ENCODE data around the gene GSAP.
"Not testable (repeated sequence)": the region's sequence is repeated elsewhere in the genome, so short reads cannot be mapped to it uniquely, and the experiment has no call there.

GSAP gene

DNA sequence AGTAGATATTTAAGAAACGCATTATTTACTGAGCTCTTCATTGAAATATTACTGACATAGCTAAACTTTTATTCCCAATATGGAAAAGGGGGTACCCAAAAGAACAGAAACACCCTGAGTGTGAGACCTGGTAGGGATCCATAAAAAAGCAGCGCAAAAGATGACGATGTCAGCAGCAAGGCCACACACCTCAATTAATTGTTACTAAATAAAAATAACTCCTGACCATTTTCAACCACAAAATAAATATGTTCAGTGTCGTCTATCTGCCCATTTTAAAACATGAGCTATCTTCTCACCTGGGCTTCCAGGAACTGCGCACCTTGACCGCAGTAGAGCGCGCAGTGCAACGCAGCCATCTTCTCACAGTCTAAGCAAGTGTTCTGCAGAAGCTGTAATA is 61.2 kb downstream of the GSAP start:
- DNase-seq, result no peak

DNA sequence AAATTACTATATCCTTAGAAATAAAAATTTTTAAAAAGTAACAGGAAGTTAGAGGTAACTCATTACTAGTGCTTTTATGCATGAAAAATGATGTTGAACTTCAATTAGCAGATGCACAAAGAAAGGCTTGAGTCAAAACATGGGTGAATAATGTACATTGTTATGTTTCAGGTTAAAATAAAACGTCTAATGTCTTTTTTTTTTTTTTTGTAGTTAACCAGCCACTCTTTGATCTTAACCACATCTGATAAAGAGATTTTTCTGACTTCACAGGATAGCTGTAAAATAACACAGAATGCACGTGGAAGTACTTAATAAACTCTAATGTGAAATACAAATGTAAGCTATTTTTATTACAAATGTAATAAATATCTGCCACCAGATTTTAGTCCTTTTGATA is 61.7 kb downstream of the GSAP start:
- no peak for DNase-seq

DNA sequence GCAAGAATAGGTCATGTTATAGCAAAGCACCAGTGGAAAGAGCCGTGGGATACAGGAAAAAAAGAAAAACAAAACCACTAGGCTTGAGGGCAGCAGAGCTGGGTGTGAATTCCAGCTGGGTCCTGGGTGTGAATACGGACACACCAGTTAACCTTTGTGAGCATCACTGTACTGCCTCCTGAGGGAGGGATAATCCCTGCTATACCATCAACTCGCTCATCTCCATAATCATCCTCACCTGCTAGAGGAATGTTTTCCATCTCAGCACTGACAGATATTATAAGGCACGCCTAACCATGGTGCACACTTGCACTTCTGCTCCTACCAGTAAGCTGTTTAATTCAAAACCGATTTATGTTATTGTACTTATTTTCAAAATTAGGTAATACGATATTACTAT is 62.2 kb downstream of the GSAP start:
- no peak for DNase-seq

DNA sequence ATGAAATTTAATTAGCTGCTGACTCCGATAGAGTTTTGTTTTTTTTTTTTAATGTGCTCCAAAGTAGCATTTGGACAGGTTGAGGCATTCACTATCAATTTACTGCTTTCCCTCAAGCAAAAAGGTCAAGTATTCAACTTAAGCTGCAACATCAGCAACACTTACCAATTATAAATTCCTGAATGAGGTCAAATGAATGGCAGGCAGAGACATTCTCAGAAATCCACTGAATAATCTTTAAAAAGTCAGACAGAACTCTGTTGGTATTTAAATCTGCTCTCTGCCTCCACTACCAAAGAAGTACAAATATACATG is 62.8 kb downstream of the GSAP start:
- no peak for DNase-seq

DNA sequence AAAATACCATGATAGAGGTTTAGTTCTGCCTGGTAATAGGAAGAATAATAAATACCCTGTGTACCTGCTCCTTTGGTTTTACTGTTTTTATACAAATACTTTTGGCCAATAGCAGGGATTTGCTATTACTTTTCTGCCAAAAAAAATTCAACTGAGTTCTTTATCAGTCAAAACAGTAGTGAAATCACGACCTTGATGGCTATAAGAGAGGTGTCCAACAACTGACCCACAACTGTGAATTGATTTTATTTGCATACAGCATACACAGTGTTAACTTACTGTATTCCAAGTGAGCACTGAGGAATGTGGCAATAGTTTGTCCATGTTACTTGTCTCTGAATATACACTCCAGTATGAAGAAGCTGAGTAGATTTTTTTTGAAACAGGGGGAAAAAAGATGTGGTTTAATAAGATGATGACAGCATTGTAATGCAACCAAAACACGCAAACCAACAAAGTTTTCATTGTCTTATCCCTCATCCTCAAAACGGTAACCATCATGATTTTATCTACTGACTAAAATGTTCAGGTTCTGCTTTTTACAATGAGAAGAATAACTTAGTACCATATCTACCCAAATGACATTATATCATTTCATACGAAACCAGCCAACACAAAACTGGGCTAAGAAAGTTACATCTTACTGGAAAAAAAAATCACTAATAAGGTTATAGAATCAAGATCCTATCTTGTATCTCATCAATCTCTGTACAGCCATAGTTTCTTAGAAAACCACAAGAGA is 63.3 kb downstream of the GSAP start:
- DNase-seq, result no peak

DNA sequence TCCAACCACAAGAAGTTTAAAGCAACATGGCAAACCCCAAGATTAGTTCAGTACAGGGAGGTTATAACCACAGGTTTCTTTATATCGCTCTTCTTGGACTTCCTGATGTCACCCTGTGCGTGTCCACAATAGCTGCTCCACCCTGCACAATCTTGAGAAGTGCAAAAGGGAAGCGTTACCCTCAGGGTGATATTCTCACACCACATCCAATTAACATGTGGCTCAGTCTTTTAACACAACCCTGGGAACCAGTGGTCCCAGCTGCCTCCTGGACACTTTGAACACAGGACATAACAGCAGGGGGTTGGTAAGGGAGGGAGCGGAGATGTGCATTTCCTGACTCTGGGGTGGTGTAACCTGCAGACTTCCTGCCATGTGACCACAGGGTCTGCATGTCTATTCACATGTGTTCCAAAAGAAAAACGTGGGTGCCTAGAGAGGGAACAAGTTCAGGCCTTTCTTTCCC is 64.6 kb downstream of the GSAP start:
- peak; percentile 30 for DNase-seq

DNA sequence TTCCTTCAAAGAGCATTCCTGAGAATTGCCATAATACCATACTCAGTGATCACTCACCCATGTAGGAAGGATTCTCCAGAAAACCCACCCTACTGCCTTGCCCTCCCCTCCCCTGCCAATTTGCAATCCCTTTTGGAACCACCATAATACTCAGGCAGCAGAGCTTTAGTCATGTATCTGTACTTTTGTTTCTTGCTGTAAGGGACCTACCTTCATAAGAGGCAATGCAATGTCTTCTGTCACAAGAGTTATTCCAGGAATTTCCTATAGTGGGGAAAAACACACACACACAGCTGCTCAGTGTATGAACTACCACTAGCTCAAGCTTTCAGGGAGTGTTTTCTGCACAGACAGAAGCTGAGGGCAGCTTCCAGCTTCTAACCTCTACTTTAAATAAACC is 67.0 kb downstream of the GSAP start:
- no peak for DNase-seq

DNA sequence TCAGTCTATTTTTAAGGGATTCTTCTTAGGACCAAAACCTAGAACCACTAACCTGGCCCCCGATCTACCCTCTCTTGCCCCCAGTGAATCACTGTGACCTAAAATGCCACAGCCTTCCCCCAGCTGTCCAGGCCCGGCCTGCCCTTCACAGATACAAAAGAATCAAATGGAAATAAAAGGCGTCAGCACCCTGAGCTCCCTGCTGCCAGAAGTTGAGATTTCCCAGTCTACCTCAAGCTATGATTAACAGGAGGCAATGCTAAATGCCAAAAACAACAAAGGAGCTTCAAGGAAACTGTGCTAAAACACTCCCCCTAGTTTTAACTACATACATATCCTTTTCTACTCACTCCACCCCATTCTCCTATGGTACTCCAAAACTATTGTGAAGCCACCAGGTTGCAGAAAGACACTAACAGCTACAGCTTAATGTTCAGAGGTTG is 67.8 kb downstream of the GSAP start:
- DNase-seq, result no peak

DNA sequence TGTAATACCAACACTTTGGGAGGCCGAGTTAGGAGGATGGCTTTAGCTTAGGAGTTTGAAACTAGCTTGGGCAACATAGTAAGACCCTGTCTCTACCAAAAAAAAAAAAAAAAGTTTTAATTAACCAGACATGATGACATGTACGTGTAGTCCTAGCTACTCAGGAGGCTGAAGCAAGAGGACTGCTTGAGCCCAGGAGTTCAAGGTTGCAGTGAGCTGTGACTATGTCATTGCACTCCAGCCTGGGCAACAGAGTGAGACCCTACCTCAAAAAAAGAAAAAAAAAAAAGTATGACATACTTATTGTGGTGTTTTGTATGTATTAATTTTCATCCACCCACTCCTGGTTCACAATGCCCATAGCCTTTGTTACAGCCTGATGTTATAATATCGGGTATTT is 69.7 kb downstream of the GSAP start:
- no peak for DNase-seq

DNA sequence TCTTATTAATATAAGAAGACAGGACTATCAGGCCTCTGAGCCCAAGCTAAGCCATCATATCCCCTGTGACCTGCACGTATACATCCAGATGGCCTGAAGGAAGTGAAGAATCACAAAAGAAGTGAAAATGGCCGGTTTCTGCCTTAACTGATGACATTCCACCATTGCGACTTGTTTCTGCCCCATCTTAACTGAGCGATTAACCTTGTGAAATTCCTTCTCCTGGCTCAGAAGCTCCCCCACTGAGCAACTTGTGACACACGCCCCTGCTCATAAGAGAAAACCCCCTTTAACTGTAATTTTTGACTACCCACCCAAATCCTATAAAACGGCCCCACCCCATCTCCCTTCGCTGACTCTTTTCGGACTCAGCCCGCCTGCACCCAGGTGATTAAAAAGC is 70.7 kb downstream of the GSAP start:
- DNase-seq, result not testable (repeated sequence)

DNA sequence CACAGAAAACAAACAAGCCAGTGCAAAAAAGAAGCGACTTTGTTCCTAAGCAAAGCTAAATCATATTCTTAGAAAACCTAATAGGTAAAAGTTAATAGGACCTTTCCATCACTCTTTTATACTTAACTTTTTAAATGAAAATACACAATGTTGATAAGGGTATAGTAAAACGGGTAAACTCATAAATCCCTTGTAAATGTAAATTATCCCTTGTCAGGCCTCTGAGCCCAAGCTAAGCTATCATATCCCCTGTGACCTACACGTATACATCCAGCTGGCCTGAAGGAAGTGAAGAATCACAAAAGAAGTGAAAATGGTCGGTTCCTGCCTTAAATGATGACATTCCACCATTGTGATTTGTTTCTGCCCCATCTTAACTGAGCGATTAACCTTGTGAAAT is 76.4 kb downstream of the GSAP start:
- no peak for DNase-seq

DNA sequence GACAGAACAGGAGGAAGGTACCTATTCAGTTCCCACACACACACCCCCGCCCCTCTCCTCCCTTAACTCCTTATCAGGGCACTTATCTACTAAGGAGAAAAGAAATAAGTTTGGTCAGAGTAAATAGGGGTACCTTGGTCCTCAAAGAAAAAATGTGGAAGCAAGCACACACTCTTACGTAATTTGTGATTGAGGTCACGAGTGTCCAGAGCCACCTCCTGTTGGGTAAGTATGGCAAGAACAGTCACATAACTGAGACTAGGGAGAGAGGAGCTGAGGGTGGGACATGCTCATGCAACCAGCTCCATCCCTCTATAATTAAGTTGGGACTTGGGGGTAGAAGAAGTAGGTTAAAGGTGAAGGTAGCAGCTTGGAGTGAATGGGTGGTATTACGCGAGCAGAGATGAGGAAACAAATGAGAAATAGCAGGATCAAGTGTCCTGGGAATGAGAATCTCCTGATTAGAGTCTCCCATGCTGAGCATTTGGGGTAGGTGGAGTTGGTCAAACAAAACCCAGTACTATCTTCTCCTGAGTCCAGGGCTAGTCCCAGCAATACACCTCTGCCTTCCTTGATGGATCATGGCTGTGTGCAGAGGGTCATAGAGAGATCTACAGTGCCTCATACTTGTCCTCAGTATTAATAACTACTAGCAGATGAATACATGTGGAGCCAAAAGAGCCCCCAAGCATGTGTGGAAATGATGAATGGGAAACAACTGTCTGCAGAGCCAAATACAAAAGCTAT is 77.1 kb downstream of the GSAP start:
- no peak for DNase-seq

DNA sequence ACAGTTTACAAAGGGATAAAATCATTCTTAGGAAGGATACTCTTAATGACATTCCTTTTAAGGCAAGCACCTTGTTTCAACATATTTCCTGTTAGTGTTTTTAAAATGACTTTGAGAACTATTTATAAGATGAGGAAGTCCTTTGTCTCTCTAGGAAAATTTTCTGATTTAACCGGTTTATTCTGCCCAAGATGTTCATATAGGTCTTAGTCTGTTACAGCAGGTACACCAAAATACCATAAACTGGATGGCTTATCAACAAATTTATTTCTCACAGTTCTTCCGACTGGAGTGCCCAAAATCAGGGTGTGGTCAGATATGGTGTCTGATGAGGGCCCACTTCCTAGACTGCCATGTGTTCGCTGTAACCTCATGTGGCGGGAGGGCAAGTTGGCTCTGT is 77.9 kb downstream of the GSAP start:
- DNase-seq, result no peak

DNA sequence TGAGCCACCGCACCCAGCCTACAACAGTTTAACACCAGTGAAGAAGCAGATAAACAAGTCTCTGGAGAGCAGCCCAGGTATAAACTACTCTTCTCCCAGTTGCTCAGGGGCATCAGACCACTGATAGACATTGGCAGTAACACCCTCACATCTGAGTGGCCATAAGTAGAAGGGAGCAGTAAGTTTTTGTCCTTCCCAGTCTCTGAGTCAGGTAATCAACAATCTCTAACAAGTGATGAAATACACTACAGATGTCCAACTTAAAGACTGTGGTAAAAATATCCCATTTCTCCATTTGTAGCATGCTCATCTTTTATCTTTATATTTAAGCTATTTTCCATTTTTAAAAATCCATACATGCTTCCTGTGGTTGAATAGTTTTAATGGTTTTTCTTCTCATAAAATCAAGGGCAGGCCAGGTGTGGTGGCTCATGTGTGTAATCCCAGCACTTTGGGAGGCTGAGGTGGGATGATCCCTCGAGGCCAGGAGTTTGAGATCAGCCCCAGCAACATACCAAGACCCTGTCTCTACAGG is 78.6 kb downstream of the GSAP start:
- DNase-seq, result no peak

DNA sequence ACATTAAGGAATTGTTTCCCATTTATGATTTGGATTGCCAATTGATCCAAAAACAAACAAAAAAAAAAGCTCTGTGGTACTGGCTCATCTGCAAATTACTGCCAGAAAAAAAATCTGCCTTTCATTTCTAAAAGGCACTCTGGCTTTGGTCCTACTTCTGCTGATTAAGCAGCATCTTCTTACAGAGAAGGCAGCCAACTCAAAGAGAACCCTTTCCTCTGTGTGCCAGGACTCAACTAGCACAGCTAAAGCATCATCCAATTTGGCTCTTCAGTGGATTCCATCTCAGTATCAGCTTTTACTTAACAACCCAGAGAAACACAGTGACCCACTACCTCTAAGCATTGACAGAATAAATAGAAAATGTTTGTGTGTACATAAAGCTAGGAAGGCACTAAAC is 80.6 kb downstream of the GSAP start:
- no peak for DNase-seq

DNA sequence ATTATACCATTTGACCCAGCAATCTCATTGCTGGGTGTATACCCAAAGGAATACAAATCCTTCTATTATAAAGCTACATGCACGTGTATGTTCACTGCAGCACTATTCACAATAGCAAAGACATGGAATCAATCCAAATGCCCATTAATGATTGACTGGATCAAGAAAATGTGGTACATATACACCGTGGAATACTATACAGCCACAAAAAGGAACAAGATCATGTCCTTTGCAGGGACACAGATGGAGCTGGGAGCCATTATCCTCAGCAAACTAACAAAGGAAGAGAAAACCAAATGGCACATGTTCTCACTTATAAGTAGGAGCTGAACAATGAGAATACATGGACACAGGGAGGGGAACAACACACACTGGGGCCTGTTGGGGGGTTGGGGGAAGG is 82.1 kb downstream of the GSAP start:
- DNase-seq, result not testable (repeated sequence)

DNA sequence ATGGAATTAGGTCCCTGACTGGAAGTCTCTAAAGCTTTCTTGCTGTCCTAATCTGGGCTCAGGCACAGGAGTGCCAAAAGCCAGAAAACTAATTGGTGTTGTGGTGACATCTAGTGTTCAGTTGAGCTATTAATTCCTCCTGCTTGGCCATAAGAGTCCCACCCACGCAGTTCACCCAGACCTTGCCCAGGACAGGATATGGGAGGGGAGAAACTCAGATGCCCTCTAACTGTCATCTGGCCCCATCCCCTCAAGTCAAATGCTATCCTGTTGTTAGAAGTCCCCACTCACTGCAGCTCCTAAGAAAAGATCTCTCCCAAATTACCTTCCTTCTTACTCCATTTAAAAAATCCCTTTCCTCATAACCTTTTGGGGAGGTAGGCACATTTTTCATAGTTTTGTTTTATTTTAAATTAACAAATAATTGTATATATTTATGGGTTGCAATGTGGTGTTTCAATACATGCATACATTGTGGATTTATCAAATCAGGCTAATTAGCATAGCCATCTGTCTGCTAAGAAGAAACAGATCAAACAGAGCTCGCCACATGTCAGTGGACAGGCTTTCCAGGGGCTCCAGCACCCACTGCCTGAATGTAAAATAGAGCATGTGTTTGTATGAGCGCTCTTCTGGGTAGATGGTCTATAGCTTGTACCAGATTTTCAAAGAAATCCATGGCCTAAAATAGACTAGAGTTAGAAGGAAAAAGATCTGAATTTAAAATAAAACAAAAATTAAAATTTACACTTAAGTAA is 84.0 kb downstream of the GSAP start:
- no peak for DNase-seq

DNA sequence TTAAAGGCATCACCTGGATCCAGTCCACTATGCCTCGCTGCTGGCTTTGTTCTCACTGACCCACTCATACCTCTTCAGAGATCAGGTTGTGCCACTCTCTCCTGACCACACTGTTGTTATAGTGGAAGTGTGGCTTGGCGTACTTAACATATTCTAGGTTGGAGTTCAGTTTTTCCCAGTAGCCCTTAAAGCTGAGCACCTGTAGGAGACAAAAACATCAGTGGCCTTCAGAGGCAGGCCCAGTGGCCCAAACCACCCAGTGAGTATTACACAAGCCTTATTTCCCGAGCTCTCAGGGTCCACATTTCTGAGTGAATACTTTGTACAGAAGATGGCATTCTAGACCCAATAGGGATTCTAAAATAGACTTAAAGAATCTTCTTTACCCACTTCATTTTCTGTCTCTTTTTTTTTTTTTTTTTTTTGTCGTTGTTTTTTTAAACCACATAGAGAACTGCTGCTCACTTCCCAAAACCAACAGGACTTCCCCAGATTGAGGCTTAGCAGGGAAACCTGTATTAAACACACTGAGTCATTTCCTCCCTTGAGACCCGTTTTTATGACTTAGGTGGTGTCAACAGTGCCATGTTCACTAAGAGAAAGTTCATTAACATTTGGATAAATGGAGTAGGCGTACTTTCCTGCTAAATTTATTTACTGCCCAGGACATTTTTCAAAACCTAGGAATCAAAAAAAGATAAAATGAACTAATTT is 85.8 kb downstream of the GSAP start:
- no peak for DNase-seq

DNA sequence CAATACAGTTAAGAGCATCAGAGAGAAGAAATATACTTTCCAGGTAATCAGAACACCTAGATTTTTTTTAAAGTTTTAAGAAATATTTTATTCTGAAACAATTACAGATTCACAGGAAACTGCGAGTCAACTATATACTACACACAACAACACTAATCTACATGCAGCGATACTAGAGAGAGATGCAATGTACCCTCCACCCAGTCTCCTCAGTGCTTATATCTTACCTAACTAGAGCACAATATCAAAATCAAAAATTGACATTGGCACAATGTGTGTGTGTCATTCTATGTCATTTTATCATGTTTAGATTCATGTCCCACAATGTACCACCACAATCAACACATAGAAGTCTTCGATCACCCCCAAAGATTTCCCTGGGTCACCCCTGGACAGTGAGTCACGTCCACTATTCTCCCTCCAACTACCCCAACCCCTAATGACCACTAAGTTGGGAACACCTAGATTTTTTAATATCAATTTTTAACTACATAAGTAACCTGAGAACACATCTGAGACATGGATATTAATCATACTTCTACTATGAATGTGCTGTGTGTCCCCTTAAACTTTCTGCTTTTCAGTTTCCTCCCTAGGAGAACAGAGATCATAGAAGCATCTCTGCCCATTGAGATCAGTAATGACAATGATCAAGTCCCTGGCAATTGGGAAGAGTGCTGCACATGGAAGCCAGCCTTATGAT is 86.5 kb downstream of the GSAP start:
- DNase-seq, result no peak

DNA sequence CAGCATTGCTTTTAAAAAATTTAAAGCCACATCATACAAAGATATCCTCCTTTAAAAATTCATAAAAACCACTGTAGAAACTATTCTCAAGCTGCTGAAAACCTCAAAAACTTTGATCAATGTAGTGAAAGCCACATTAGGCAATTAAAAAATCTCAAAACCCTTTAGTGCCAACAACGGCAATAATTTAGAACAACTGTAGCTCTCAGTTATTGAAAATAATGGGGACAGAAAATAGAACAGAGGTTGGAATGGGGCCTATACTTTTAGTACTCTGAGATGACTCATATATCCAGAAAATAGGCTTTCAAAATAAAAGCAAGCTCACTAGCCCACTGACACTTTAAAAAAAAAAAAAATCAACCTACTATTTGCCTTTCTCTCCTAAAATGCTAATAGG is 87.5 kb downstream of the GSAP start:
- no peak for DNase-seq

DNA sequence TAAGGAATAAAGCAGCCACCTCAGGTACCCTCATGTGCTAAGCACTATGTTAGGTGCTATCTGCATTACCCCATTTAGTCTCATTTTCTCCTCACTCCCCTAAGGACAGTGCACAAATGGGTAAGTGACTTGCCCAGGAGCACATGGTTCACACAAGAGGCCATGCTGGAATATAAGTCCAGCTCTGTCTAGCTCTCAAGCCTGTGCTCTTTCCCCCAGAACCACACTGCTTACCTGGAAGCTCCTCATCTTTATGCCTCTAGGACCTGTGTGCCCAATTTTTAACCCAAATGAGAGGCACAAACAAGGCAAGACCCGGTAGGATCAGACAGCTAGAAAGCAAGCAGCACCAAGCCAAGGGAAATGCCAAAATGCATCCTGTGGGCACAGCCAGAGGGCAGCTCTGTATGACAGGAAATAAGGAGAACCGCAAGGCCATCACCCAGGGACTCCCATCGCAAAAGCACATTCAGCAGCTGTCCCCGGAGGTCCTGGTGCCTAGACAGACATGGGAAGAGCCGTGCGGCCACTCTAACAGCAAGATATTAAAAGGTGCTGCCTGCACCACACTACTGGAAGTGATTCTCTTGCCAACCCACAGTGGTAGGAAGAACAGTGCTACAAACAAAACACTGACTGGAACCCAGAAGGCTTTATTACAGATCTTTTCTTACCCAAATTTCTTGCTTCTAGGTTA is 88.1 kb downstream of the GSAP start:
- no peak for DNase-seq
